WTC11 (cell line): ENCODE results near the gene ZBTB7C. TPM values are rescaled to one million over a fixed set of nuclear protein-coding genes. Genes with fewer than 3 reads are reported as not detected.

ENCODE experiments used
- ATAC-seq: fragments of 200-7000 bp; cut with Tn5 transposase; 2 replicates; pipeline ENCODE4 v1.10.0; 2021; ENCODE audit warnings: mild to moderate bottlenecking, moderate library complexity
- CTCF ChIA-PET: fragments of 300-600 bp; sonication (Branson Sonifier 250); formaldehyde crosslinking; loops from one replicate; lab custom pipeline; 2021; ENCODE audit warnings: antibody characterized with exemption; lab: Charles Lee
- POLR2A ChIA-PET: fragments of 350-600 bp; sonication (Branson Sonifier 250); formaldehyde crosslinking; loops from one replicate; lab custom pipeline; 2021; ENCODE audit warnings: antibody characterized with exemption; lab: Charles Lee
- DNase-seq: peaks from one replicate; pipeline ENCODE4 v3.0.0; 2021; ENCODE audit warnings: low spot score
- H3K27ac Mint-ChIP-seq: 2 replicates; pipeline ENCODE4 v1.8.0; 2021; ENCODE audit warnings: mixed read lengths
- H3K27me3 Mint-ChIP-seq: 2 replicates; pipeline ENCODE4 v1.8.0; 2021; ENCODE audit warnings: low read depth, mild to moderate bottlenecking, moderate library complexity, mixed read lengths
- H3K36me3 Mint-ChIP-seq: 2 replicates; pipeline ENCODE4 v1.8.0; 2021; ENCODE audit warnings: mixed read lengths
- H3K4me1 Mint-ChIP-seq: 2 replicates; pipeline ENCODE4 v1.8.0; 2022; ENCODE audit warnings: mixed read lengths
- H3K4me3 Mint-ChIP-seq: 2 replicates; pipeline ENCODE4 v1.8.0; 2021; ENCODE audit warnings: mild to moderate bottlenecking, moderate library complexity, mixed read lengths
- H3K9me3 Mint-ChIP-seq: 2 replicates; pipeline ENCODE4 v1.8.0; 2021; ENCODE audit warnings: mixed read lengths
- AR ChIP-seq: fragments of 250-450 bp; sonication (Bioruptor Pico); IDR thresholded peaks from 2 replicates; pipeline ENCODE4 v1.9.0; 2021; ENCODE audit warnings: mild to moderate bottlenecking
- ATF6 ChIP-seq: sonication (generic); formaldehyde crosslinking; IDR thresholded peaks from 2 replicates; pipeline ENCODE4 v1.8.1; 2023; ENCODE audit warnings: mild to moderate bottlenecking, missing genetic modification reagents
- CDX4 ChIP-seq: fragments of 250-450 bp; sonication (Bioruptor Pico); IDR thresholded peaks from 2 replicates; pipeline ENCODE4 v1.9.0; 2021; ENCODE audit warnings: moderate library complexity, mild to moderate bottlenecking, inconsistent platforms, borderline replicate concordance
- ESRRA ChIP-seq: sonication (generic); formaldehyde crosslinking; IDR thresholded peaks from 2 replicates; pipeline ENCODE4 v1.8.1; 2022; ENCODE audit warnings: mild to moderate bottlenecking, missing genetic modification reagents, borderline replicate concordance
- SMAD4 ChIP-seq: sonication (generic); formaldehyde crosslinking; IDR thresholded peaks from 2 replicates; pipeline ENCODE4 v1.8.0; 2022; ENCODE audit warnings: mild to moderate bottlenecking, missing genetic modification reagents
- ZBTB21 ChIP-seq: sonication (generic); formaldehyde crosslinking; IDR thresholded peaks from 2 replicates; pipeline ENCODE4 v1.8.1; 2023; ENCODE audit warnings: mild to moderate bottlenecking, missing genetic modification reagents, borderline replicate concordance
- ZNF263 ChIP-seq: sonication (generic); formaldehyde crosslinking; IDR thresholded peaks from 2 replicates; pipeline ENCODE4 v1.8.1; 2022; ENCODE audit warnings: low read depth, mild to moderate bottlenecking, moderate library complexity, missing genetic modification reagents
- ZNF281 ChIP-seq: sonication (generic); formaldehyde crosslinking; IDR thresholded peaks from 2 replicates; pipeline ENCODE4 v1.8.0; 2023; ENCODE audit warnings: mild to moderate bottlenecking, missing genetic modification reagents
- ZNF317 ChIP-seq: sonication (generic); formaldehyde crosslinking; IDR thresholded peaks from 2 replicates; pipeline ENCODE4 v1.8.1; 2023; ENCODE audit warnings: low read depth, mild to moderate bottlenecking, moderate library complexity, missing genetic modification reagents, borderline replicate concordance
- ZNF425 ChIP-seq: fragments of 250-450 bp; sonication (Bioruptor Pico); conservative IDR thresholded peaks from 2 replicates; pipeline ENCODE4 v1.9.0; 2021; ENCODE audit warnings: mild to moderate bottlenecking
- total RNA-seq: library from RNA; stranded (reverse); gene quantifications from 3 replicates; pipeline ENCODE4 v1.2.3, GENCODE V29; 2021

ZBTB7C gene
- total RNA-seq, 1 experiment from 2014 or later = 0.48 TPM

GRCh38 chr18:48108136-48108535, 301.0 kb downstream of the ZBTB7C start:
- H3K36me3 Mint-ChIP-seq = no peaks in the 10 kb centered on the region
- DNase-seq (no peak), ATAC-seq (no peak)
- ChIA-PET POLR2A (no interaction called here), CTCF (no interaction called here)
- no peak overlapping the region for H3K4me3 Mint-ChIP-seq
- H3K4me1 Mint-ChIP-seq = peaks cover 39% of the 10 kb centered on the region
- peaks cover 6% of the 10 kb centered on the region for H3K27me3 Mint-ChIP-seq
- no peak for TF ChIP-seq CDX4 (CRISPR knock-in tag)
- TF ChIP-seq ZBTB21 (CRISPR knock-in tag) = no peak
- no peak for TF ChIP-seq ZNF425
- TF ChIP-seq AR = no peak
- TF ChIP-seq ATF6 = no peak
- no peak for TF ChIP-seq ZNF281 (CRISPR knock-in tag)
- no peak for TF ChIP-seq SMAD4 (CRISPR knock-in tag)
- no peaks in the 10 kb centered on the region for H3K9me3 Mint-ChIP-seq
- no peak overlapping the region for H3K27ac Mint-ChIP-seq

- H3K9me3 Mint-ChIP-seq = no peaks in the 10 kb centered on the region
- DNase-seq = no peak
- H3K4me1 Mint-ChIP-seq = peaks cover 39% of the 10 kb centered on the region
- no peak overlapping the region for H3K27ac Mint-ChIP-seq
- no peaks in the 10 kb centered on the region for H3K36me3 Mint-ChIP-seq
- POLR2A ChIA-PET = no interaction called here
- no peak overlapping the region; the same call in 1 of the 2 replicates for H3K4me3 Mint-ChIP-seq
- CTCF ChIA-PET = interaction anchor here (1.2 to 3.2 kb wide), 2 partner anchors 70 to 338 kb away, joined by 3 to 13 read pairs; no protein-coding TSS in a partner anchor
- H3K27me3 Mint-ChIP-seq = peaks cover 6% of the 10 kb centered on the region
- peak; percentile 59 for ATAC-seq
- TF ChIP-seq ESRRA (CRISPR knock-in tag) (no peak), ZNF317 (no peak), ZNF263 (peak; percentile 81; the same call in 1 of the 2 replicates)
Measured at GRCh38 chr18:48106976-48107781, 302.0 kb downstream of the ZBTB7C start.
